NCI-H82 treated with DMSO at 0.1 percent for 48 hours (cell line): ENCODE measurements around the gene IL18BP.

Experiments used
- DNase-seq: peaks from one replicate; lab custom pipeline; 2025; ENCODE audit not compliant: unreplicated experiment; lab: John Stamatoyannopoulos, UW

Gene IL18BP

GRCh38 chr11:72041364-72042063 is 42.8 kb downstream of the IL18BP start:
- DNase-seq: peak; percentile 64

- no peak for DNase-seq
Observed at GRCh38 chr11:72042064-72042745, 43.5 kb downstream of the IL18BP start.

DNA sequence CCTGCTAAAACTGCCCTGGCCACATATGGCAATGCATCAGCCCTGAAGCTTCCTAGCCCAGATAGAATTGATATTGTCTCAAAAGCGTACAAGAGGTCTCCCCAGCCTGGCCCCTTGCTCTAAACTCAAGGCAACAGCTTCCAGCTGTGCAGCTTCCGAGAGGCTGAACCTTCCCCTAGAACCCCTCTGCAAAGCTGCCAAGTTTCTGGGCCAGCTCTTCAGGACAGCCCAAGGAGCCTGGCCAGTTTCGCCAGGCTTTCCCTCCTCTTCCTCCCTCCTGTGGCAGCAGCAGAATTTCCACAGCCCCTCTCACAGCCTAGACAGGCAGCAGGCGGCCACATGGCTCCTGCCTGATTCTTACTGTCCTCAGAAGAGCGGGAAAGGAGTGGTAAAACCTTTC is 47.1 kb downstream of the IL18BP start:
- no peak for DNase-seq

- peak; percentile 23 for DNase-seq
Observed at GRCh38 chr11:72048766-72049460, 50.2 kb downstream of the IL18BP start.
